Activated CD8-positive, alpha-beta T cell treated with anti-CD3 and anti-CD28 coated beads, Interleukin-2, amount 10 ng/mL, durations not matched to agents 7 days and 5 days (primary cell): Measurements from ENCODE around the gene VTI1A. TPM values are rescaled to one million over a fixed set of nuclear protein-coding genes. Genes with fewer than 3 reads are reported as not detected.
"Not testable (repeated sequence)": the region's sequence is repeated elsewhere in the genome, so short reads cannot be mapped to it uniquely, and the experiment has no call there.

Experiments
- ATAC-seq: fragments of 150-1000 bp; cut with Tn5 transposase; one replicate; pipeline ENCODE4 v1.10.0; 2021; ENCODE audit warnings: moderate library complexity
- CTCF ChIA-PET: fragments of 350-600 bp; sonication (Branson Sonifier 250); formaldehyde crosslinking; loops from one replicate; lab custom pipeline; 2021; ENCODE audit warnings: antibody characterized with exemption; lab: Charles Lee
- POLR2A ChIA-PET: fragments of 350-600 bp; sonication (Branson Sonifier 250); formaldehyde crosslinking; loops from one replicate; lab custom pipeline; 2021; ENCODE audit warnings: antibody characterized with exemption; lab: Charles Lee
- DNase-seq: peaks from one replicate; pipeline ENCODE4 v3.0.0-alpha.2; 2020
- H3K27ac Mint-ChIP-seq: one replicate; pipeline ENCODE4 v1.8.0; 2021; ENCODE audit warnings: mild to moderate bottlenecking, mixed read lengths
- H3K27me3 Mint-ChIP-seq: one replicate; pipeline ENCODE4 v1.8.0; 2021; ENCODE audit warnings: low read depth, mixed read lengths
- H3K36me3 Mint-ChIP-seq: one replicate; pipeline ENCODE4 v1.8.0; 2021; ENCODE audit warnings: low read depth, mixed read lengths
- H3K4me1 Mint-ChIP-seq: one replicate; pipeline ENCODE4 v1.8.0; 2021; ENCODE audit warnings: low read depth, mixed read lengths
- H3K4me3 Mint-ChIP-seq: one replicate; pipeline ENCODE4 v1.8.0; 2021; ENCODE audit warnings: mild to moderate bottlenecking, mixed read lengths
- H3K9me3 Mint-ChIP-seq: one replicate; pipeline ENCODE4 v1.8.0; 2022; ENCODE audit warnings: mixed read lengths; ENCODE audit not compliant: insufficient read depth
- total RNA-seq, 2 experiments: library from RNA; stranded (reverse); gene quantifications; one replicate each; pipeline ENCODE4 v1.2.3, GENCODE V29; 2021

The VTI1A gene
- total RNA-seq, 2 experiments from 2014 or later: 40.2 to 43.7 TPM

DNA sequence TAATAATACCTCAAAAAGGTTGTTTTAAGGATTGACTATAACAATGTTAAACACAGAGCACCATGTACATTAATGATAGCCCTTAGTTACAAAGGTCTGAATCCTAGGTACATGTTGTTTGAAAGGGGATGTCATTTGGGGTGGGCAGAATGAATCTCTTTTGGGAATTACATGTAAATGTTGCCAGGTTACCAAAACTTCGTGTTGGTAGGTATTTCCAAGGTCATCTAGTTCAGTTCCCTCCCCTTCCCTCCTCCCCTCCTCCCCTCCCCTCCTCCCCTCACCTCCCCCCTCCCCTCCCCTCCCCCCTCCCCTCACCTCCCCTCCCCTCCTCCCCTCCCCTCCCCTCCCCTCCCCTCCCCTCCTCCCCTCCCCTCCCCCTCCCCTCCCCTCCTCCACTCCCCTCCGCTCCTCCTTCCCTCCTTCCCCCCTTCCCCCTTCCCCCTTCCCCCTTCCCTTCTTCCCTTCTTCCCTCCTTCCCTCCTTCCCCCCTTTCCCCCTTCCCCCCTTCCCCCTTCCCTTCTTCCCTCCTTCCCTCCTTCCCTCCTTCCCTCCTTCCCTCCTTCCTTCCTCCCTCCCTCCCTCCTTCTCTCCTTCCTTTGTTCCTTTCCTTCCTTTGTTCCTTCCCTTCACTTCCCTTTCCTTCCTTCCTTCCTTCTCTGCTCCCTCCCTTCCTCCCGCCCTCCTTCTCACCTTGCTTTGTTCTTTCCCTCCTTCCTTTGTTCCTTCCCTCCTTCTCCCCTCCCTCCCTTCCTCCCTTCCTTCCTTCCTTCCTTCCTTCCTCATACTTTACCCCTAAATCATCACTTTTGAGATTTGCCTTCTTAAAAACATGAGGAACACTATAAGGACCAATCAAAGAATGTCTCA lies 8.1 kb downstream of the VTI1A start:
- ChIA-PET POLR2A (interaction anchor here (1.9 kb wide), 1 partner anchor 8 kb away, joined by 11 read pairs; the partner anchor contains the start of genes VTI1A and ZDHHC6), CTCF (interaction anchor here (0.9 to 1.3 kb wide), 2 partner anchors 16 to 17 kb away, joined by 4 to 7 read pairs; no protein-coding TSS in a partner anchor)
- DNase-seq (no peak), ATAC-seq (no peak)
- Mint-ChIP-seq H3K4me3 (no peak overlapping the region), H3K36me3 (peaks cover 15% of the 10 kb centered on the region), H3K9me3 (no peaks in the 10 kb centered on the region), H3K27me3 (no peaks in the 10 kb centered on the region), H3K27ac (no peak overlapping the region), H3K4me1 (peaks cover 3% of the 10 kb centered on the region)

DNA sequence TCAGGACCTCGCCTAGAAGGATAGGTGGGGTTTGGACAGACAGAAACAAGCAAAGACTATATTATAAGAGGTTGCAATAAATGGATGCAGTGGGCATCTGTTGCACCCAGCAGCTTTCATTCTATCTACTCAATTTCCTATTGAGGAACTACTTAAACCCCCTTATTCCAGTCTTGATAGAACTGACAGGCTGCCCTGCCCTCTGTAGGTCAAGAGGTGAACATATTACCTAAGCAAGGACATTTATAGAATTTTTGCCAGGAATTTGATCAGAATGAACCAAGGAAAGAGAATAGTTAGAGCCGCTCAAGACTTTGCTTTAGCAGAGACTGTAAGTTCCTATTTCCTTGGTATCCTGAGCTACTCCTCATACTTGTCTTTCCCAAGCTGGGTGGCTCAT lies 9.5 kb downstream of the VTI1A start:
- Mint-ChIP-seq H3K4me3 (no peak overlapping the region), H3K27me3 (no peaks in the 10 kb centered on the region), H3K36me3 (peaks cover 15% of the 10 kb centered on the region), H3K27ac (no peak overlapping the region), H3K9me3 (no peaks in the 10 kb centered on the region), H3K4me1 (peaks cover 5% of the 10 kb centered on the region)
- DNase-seq (no peak), ATAC-seq (peak; percentile 49)
- ChIA-PET POLR2A (interaction anchor here (1.9 kb wide), 1 partner anchor 10 kb away, joined by 11 read pairs; the partner anchor contains the start of genes VTI1A and ZDHHC6), CTCF (interaction anchor here (0.8 to 1.6 kb wide), 4 partner anchors 9 to 22 kb away, joined by 3 to 5 read pairs (median 4); partner anchors contain the start of gene VTI1A)

DNA sequence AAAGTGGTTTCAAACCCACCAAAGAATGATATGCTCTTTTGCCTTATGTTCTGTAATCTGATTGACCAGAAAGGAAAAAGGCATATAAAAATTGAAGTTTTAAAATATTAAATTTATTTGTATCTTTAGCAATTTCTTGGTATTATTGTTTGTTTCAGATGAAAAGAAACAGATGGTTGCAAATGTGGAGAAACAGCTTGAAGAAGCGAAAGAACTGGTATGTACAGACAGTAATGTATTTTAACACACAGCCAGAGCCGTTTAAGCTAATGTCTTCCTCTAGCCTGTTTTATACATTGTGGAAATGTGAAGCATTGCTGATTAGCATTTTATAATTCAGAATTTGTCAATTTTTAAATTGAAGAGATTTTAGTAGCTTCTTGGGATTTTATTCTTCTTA lies 13.4 kb downstream of the VTI1A start:
- H3K9me3 Mint-ChIP-seq: no peaks in the 10 kb centered on the region
- POLR2A ChIA-PET: no interaction called here
- H3K4me1 Mint-ChIP-seq: peaks cover 5% of the 10 kb centered on the region
- H3K36me3 Mint-ChIP-seq: peaks cover 37% of the 10 kb centered on the region
- DNase-seq (no peak), ATAC-seq (no peak)
- no peaks in the 10 kb centered on the region for H3K27me3 Mint-ChIP-seq
- no peak overlapping the region for H3K4me3 Mint-ChIP-seq
- H3K27ac Mint-ChIP-seq: no peak overlapping the region
- CTCF ChIA-PET: interaction anchor here (2.9 kb wide), 1 partner anchor 12 kb away, joined by 14 read pairs; no protein-coding TSS in a partner anchor

DNA sequence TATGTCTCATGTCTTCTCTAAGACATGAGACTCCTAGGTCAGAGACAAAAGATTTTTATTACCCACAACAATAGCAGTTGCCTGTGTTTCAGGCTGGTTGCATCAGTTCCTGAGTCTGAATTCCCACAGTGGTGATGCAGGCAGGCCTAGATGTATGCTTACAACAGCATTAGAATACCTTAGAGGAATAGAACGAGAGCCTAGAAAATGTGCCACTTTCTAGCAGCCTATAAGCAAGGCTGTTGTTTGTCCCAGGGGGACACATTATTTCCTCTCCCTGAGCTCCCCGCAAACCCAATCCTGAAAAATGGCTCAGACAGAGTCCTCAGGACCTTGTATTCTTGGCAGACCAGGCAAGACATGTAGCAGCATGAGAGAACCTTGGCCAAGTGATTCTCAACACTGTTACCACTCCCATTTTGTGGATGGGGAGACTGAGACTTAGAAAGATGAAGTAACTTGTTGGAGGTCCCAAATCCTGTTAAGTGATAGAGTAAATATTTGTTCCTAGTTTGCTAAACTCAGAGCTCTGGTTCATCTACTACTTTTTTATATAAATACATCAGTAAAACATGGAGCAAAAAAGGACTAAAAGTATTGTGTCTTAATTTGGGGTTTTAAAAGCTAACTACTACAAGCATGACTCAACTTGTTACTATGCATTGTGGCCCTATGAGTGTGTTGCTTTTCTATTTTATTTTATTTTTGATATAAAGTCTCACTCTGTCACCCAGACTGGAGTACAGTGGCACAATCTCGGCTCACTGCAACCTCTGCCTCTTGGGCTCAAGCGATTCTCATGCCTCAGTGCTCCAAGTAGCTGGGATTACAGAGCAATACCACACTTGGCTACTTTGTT lies 14.2 kb downstream of the VTI1A start:
- DNase-seq (peak; percentile 25), ATAC-seq (peak; percentile 42)
- Mint-ChIP-seq H3K4me3 (no peak overlapping the region), H3K9me3 (no peaks in the 10 kb centered on the region), H3K27me3 (no peaks in the 10 kb centered on the region), H3K27ac (peak overlapping the region; percentile 6), H3K4me1 (peaks cover 2% of the 10 kb centered on the region), H3K36me3 (peaks cover 39% of the 10 kb centered on the region)
- ChIA-PET CTCF (interaction anchor here (0.5 to 2.9 kb wide), 2 partner anchors 10 to 11 kb away, joined by 4 to 14 read pairs; no protein-coding TSS in a partner anchor), POLR2A (no interaction called here)

DNA sequence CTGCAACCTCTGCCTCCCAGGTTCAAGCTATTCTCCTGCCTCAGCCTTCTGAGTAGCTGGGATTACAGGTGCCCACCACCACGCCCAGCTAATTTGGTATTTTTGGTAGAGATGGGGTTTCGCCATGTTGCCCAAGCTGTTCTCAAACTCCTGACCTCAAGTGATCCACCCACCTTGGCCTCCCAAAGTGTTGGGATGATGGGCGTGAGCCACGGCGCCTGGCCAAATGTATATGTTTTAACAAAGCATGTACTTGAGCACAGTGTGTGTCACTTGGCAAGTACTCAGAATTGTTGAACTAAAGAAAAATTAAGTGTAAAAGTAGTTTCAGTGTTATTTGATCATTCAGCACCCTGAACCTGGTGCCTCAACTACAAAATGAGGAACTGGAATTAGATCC lies 17.1 kb downstream of the VTI1A start:
- ATAC-seq, H3K27me3 Mint-ChIP-seq, DNase-seq, H3K27ac Mint-ChIP-seq, H3K9me3 Mint-ChIP-seq, H3K4me3 Mint-ChIP-seq, H3K4me1 Mint-ChIP-seq: not testable (repeated sequence)
- ChIA-PET CTCF (interaction anchor here (2.0 kb wide), 1 partner anchor 8 kb away, joined by 11 read pairs; no protein-coding TSS in a partner anchor), POLR2A (interaction anchor here (1.5 kb wide), 1 partner anchor 17 kb away, joined by 5 read pairs; the partner anchor contains the start of genes VTI1A and ZDHHC6)
- peaks cover 40% of the 10 kb centered on the region for H3K36me3 Mint-ChIP-seq

DNA sequence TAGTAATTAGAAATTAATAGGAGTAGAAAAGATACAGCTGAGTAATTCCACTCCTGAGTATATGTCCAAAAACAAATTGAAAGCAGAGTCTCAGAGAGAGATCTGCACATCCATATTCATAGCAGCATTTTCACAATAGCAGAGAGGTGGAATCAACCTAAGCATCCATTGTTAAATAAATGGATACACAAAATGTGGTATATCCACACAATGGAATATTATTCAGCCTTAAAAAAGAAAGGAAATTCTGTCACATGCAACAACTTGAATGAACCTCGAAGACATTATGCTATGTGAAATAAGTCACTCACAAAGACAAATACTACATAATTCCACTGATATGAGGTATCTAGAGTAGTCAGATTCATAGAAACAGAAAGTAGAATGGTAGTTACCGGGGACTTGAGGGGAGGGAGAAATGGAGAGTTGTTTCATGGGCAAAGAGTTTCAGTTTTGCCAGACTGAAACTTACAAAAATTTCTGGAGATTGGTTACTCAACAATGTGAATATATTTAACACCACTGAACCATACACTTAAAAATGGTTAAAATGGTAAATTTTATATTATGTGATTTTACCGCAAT lies 18.4 kb downstream of the VTI1A start:
- Mint-ChIP-seq H3K36me3 (peaks cover 36% of the 10 kb centered on the region), H3K4me1 (peaks cover 2% of the 10 kb centered on the region), H3K27ac (no peak overlapping the region), H3K27me3 (no peaks in the 10 kb centered on the region), H3K9me3 (no peaks in the 10 kb centered on the region), H3K4me3 (no peak overlapping the region)
- CTCF ChIA-PET: interaction anchor here (0.6 kb wide), 1 partner anchor 332 kb away, joined by 3 read pairs; no protein-coding TSS in a partner anchor
- POLR2A ChIA-PET: interaction anchor here (1.5 kb wide), 1 partner anchor 18 kb away, joined by 5 read pairs; the partner anchor contains the start of genes VTI1A and ZDHHC6
- ATAC-seq (no peak), DNase-seq (no peak)

DNA sequence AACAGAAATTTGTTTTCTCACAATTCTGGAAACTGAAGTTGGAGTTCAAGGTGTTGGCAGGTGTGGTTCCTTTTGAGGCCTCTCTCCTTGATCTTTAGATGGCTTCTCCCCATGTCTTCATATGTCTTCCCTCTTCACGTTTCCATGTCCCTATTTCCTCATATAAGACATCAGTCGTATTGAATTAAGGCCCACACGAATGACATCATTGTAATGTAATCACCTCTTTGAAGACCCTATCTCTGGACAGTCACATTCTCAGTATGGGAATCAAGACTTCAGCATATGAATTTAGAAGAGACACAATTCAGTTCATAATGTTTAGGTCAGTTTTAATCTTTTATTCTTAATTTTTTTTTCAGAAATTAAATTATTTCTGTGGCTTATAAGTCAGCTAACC lies 19.8 kb downstream of the VTI1A start:
- H3K27me3 Mint-ChIP-seq: no peaks in the 10 kb centered on the region
- CTCF ChIA-PET: interaction anchor here (0.6 kb wide), 1 partner anchor 118 kb away, joined by 3 read pairs; no protein-coding TSS in a partner anchor
- no peak overlapping the region for H3K27ac Mint-ChIP-seq
- H3K36me3 Mint-ChIP-seq: peaks cover 28% of the 10 kb centered on the region
- H3K4me1 Mint-ChIP-seq: peaks cover under 1% of the 10 kb centered on the region
- H3K4me3 Mint-ChIP-seq: no peak overlapping the region
- H3K9me3 Mint-ChIP-seq: no peaks in the 10 kb centered on the region
- POLR2A ChIA-PET: no interaction called here
- no peak for ATAC-seq
- DNase-seq: no peak

DNA sequence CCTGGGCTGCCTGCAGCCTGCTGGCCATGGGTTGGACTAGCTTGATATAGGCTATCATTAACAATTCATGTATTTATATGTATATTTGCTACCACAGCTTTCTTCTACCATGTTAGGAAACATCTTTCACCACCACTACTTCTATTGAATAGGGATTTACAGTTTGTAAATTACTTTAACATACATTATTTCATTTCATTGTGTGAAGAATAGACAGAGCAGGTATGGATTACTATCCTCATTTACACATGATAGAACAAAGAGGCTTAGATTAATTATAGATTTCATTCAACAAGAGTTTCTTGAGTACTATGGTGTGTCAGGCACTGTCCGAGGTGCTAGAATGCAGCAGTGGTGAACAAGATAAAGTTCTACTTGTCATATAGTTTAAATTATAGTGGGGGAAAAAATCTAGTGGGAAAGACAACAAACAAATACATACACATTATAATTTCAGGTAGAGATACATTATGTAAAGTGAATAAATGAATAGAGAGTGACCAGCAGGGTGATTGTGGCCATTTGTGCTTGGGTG lies 20.6 kb downstream of the VTI1A start:
- H3K36me3 Mint-ChIP-seq: peaks cover 24% of the 10 kb centered on the region
- POLR2A ChIA-PET: no interaction called here
- H3K4me1 Mint-ChIP-seq: peaks cover 4% of the 10 kb centered on the region
- H3K9me3 Mint-ChIP-seq: no peaks in the 10 kb centered on the region
- CTCF ChIA-PET: no interaction called here
- no peak overlapping the region for H3K27ac Mint-ChIP-seq
- H3K27me3 Mint-ChIP-seq: no peaks in the 10 kb centered on the region
- no peak overlapping the region for H3K4me3 Mint-ChIP-seq
- ATAC-seq (no peak), DNase-seq (no peak)

DNA sequence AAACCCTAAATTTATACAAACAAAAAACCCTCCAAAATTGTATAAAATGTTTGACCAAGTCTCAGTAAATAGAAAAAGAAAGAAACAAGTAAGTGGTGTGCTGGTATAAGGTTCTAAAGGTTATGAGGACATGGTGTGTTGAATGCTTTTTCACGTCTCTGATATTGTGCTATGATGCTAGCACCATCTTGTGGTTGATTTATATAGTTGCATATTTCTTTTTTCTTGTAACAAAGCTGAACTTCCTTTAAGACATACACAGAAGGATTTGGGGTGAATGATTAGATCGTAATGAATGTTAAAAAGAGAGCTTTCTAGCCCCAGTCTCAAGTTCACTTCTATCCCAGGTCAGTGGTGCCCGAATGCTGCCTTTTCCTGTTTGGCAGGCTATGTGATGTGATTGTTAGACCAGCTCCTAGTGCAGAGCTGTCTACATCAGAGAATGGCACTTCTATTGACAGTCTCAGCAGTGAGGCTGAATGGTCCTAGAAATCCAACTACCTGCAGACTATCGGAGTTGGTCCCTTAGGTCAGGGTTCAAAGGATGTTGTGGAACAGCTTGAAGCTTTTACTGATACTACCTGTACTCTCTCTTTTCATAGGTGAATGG lies 25.0 kb downstream of the VTI1A start:
- H3K27me3 Mint-ChIP-seq: no peaks in the 10 kb centered on the region
- CTCF ChIA-PET: interaction anchor here (0.6 to 2.7 kb wide), 50 partner anchors 9 to 1636 kb away, joined by 3 to 15 read pairs (median 4); partner anchors contain the start of genes GPAM, VTI1A and ZDHHC6
- H3K36me3 Mint-ChIP-seq: no peaks in the 10 kb centered on the region
- no peak overlapping the region for H3K4me3 Mint-ChIP-seq
- no peak overlapping the region for H3K27ac Mint-ChIP-seq
- DNase-seq (no peak), ATAC-seq (peak; percentile 58)
- POLR2A ChIA-PET: interaction anchor here (2.0 kb wide), 1 partner anchor 25 kb away, joined by 7 read pairs; the partner anchor contains the start of genes VTI1A and ZDHHC6
- H3K9me3 Mint-ChIP-seq: no peaks in the 10 kb centered on the region
- H3K4me1 Mint-ChIP-seq: peaks cover 4% of the 10 kb centered on the region

DNA sequence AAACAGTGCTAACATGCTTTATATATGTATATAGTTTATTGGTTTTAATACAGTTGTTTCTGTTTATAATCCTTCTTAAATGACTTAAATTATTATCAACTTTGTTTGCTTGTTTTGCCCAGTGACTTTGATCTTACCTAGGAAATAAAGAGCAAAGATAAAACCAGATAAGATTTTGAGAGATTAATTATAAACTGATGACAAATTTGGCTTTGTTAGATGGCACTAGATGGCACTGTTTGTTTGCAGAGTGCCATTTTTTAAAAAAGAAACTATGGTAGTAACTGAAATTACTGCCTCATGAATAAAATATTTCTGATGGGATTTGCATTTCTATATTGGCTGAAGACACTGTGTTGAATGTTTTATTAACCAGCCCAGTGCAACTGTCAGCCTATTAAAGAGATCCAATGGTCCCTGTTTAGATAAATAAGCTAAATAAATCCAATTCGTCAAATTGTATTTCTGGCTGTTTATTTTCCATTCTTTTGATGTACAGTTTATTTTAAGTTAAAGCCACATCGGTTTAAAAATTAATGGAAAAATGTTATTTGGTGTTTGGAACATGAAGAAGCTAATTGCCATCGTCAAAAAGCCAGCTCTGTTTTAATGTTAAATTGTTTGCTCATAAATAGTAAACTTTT lies 28.7 kb downstream of the VTI1A start:
- CTCF ChIA-PET: interaction anchor here (0.8 to 2.9 kb wide), 16 partner anchors 13 to 1087 kb away, joined by 3 to 14 read pairs (median 5); no protein-coding TSS in a partner anchor

More for the DNA sequence above, 28.7 kb downstream of the VTI1A start:
- no peak for DNase-seq
- no peak for ATAC-seq
- Mint-ChIP-seq H3K9me3 (no peaks in the 10 kb centered on the region), H3K27me3 (no peaks in the 10 kb centered on the region), H3K27ac (no peak overlapping the region), H3K36me3 (no peaks in the 10 kb centered on the region), H3K4me3 (no peak overlapping the region), H3K4me1 (peaks cover 4% of the 10 kb centered on the region)
- POLR2A ChIA-PET: interaction anchor here (1.3 kb wide), 1 partner anchor 910 kb away, joined by 3 read pairs; no protein-coding TSS in a partner anchor
